Ovary (tissue), 9 donors: ENCODE measurements around the gene KRT35. TPM values are rescaled to one million over a fixed set of nuclear protein-coding genes. Genes with fewer than 3 reads are reported as not detected.

Experiments
- DNase-seq, 5 donors: peaks; one replicate each; pipeline ENCODE4 v3.0.0-alpha.2; 2019 to 2020
- H3K27ac ChIP-seq, 2 donors: fragments of 200-600 bp; one replicate each; pipeline versions ENCODE4 v1.5.1 to v1.8.0; 2019 to 2022
- H3K27me3 ChIP-seq: fragments of 200-600 bp; one replicate; pipeline ENCODE4 v1.8.0; 2022
- H3K36me3 ChIP-seq: fragments of 200-600 bp; sonication (generic); one replicate; pipeline ENCODE4 v1.5.1; 2019
- H3K4me1 ChIP-seq: one replicate; pipeline ENCODE4 v1.8.1; 2013; ENCODE audit warnings: mild to moderate bottlenecking, moderate library complexity; ENCODE audit not compliant: insufficient read depth
- H3K4me3 ChIP-seq: fragments of 200-600 bp; sonication (generic); one replicate; pipeline ENCODE4 v1.5.1; 2017
- H3K9me3 ChIP-seq, 2 donors: fragments of 200-600 bp in 1 of 2; sonication (generic) in 1 of 2; one replicate each; pipeline versions ENCODE4 v1.5.1 to v1.8.1; 2013 to 2019; ENCODE audit warnings: mild to moderate bottlenecking in 1 of 2, moderate library complexity in 1 of 2
- EP300 ChIP-seq: sonication (generic); formaldehyde crosslinking; IDR thresholded peaks from one replicate; pipeline ENCODE4 v1.6.1; 2017; ENCODE audit warnings: antibody characterized with exemption
- POLR2A ChIP-seq: fragments of 450-650 bp; IDR thresholded peaks from one replicate; pipeline ENCODE4 v1.6.1; 2017; ENCODE audit warnings: antibody characterized with exemption, mild to moderate bottlenecking, moderate library complexity
- WGBS, 3 donors: extraction: QIAGEN DNeasy Blood & Tissue Kit in 1 of 3; methylation state at CpG; one replicate each; pipeline versions ENCODE4 v1.1.5 to v1.1.7; 2013 to 2017; 5-methylcytosine and 5-hydroxymethylcytosine counted together
- intact Hi-C, 4 donors: fragments of 100-400 bp; cut with DNase I; formaldehyde crosslinking; loops; one replicate each; pipeline versions ENCODE4 v1.11.0 to v1.15.1; 2022 to 2023
- polyA plus RNA-seq, 2 donors: library from polyadenylated mRNA; stranded (reverse); fragments of 200-250 nt in 1 of 2; fragments of 350-450 nt in 1 of 2; fragmentation: Illumina TruSeq in 1 of 2; extraction: RNeasy Lipid Tissue Mini Kit (QIAGEN cat#74804) in 1 of 2; gene quantifications; one replicate each; pipeline ENCODE4 v1.2.3, GENCODE V29; 2013 to 2014
- total RNA-seq, 7 donors: library from RNA; depleted of rRNA in 2 of 7; stranded (reverse); fragments of >200 nt in 2 of 7; fragmentation: NEBNext Ultra II Directional in 3 of 7; extraction: Animal tissue kit (Norgen Biotek cat#: 25700) in 3 of 7; gene quantifications; one replicate each; pipeline versions ENCODE4 v1.1.0 to v1.2.4, GENCODE V29; 2016 to 2023
- TF ChIP-seq, protein P1 (sequence below), 3 donors: fragments of 450-650 bp in 2 of 3; fragments of 200-600 bp in 1 of 3; IDR thresholded peaks; one replicate each; pipeline versions ENCODE4 v1.5.1 to v1.8.0; 2016 to 2022; ENCODE audit warnings: antibody characterized with exemption in 3 of 3, mild to moderate bottlenecking in 1 of 3
- donor health status: DM: no; HTN: no; CAD: no; lungs with moderate emphysema.
- donor health status: DM: no; HTN: no; CAD: no.
- donor health status: Bipolar disorder and iron deficiency.
- donor health status: DM: yes; HTN: yes; CAD: no.
- donor health status: DM: no; HTN: no; CAD: no.
- donor health status: DM: yes; HTN: yes; CAD: no.

KRT35 gene
- total and polyA plus RNA-seq, 9 donors: not detected

DNA sequence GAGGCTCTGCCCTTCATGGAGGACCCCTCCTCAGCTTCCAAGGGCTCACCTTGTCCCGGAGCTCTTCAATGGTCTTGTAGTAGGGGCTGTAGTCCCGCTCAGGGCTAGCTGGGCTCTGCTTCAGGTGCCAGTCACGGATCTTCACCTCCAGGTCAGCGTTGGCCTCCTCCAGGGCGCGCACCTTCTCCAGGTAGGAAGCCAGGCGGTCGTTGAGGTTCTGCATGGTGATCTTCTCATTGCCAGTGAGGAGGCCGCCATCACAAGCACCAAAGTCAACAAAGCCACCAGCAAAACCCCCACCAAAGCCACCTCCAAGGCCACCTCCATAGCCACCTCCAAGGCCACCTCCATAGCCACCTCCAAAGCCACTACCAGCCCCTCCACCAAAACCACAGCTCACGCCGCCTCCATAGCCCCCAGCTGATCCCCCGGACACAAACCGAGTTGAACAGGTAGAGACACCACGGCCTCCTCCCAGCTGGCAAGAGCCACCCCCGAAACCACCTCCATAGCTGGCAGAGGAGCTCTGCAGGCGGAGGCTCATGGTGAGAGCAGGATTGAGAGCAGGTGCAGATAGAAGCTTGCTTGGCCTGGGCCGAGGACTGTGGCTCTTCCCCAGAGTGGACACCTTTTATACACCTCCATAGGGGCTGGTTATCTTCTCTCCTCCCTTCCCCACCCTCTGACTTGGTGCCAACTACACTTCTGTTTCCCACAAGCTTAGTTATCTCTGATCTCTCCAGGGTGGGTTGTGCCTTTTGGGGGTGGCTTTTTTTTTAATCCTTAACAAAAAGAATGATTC, 24.3 kb upstream of the KRT35 start, which contains the start of gene KRT13:
Gene KRT13, minus strand, starts transcription at position 606 of the 802 bp plus-strand sequence. Its CDS starts 62 bp downstream, at position 544.
- Histone ChIP-seq H3K9me3 (no peaks in the 10 kb centered on the region), H3K36me3 (no peaks in the 10 kb centered on the region), H3K4me3 (no peak within 1 kb of the TSS), H3K27me3 (no peaks in the 10 kb centered on the region), H3K4me1 (no peaks in the 10 kb centered on the region), H3K27ac (no peak within 1 kb of the TSS)
- intact Hi-C loops: no loop called here
- DNase-seq: no peak
- WGBS, 3 donors: 89 to 92% (median 91%) methylated on average over 17 of the region's 17 CpGs
- no peak for TF ChIP-seq POLR2A
- TF ChIP-seq, protein P1, sequence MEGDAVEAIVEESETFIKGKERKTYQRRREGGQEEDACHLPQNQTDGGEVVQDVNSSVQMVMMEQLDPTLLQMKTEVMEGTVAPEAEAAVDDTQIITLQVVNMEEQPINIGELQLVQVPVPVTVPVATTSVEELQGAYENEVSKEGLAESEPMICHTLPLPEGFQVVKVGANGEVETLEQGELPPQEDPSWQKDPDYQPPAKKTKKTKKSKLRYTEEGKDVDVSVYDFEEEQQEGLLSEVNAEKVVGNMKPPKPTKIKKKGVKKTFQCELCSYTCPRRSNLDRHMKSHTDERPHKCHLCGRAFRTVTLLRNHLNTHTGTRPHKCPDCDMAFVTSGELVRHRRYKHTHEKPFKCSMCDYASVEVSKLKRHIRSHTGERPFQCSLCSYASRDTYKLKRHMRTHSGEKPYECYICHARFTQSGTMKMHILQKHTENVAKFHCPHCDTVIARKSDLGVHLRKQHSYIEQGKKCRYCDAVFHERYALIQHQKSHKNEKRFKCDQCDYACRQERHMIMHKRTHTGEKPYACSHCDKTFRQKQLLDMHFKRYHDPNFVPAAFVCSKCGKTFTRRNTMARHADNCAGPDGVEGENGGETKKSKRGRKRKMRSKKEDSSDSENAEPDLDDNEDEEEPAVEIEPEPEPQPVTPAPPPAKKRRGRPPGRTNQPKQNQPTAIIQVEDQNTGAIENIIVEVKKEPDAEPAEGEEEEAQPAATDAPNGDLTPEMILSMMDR (IDR thresholded peaks at IDR 0.05): no peak
- no peak for TF ChIP-seq EP300

DNA sequence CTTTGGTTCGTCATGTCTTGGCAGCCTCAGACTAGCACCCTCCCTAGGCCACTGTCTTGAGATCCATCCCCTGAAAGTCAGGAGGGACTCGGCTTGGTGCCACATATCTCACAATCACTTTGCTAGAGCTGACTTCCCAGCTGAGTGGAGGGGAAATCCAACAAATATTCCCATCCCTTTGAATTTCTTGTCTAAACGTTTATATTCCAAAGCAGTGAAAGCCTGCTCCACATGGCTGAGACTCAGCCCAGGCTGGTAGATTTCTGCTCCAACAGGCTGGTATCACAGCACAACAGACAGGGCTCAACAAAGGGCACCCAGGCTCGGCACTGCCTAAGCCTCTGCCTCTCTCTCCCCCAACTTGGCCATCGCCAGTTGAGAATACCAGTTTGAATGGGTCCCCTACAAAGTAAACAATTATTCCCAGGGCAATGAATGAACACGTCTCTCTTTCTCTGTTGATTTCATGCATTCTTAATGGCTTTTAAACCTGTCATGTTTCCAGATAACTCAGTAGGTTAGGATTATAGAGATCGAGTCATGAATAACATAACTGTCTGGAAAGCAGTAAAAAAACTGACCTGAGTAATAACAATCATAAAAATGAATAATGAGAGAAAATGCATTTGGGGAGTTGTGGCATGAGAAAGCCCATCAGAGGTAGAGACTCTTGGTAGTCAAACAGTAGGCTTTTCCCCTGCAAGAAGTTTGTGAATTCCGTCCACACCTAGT, 23.5 kb upstream of the KRT35 start:
- Histone ChIP-seq H3K4me3 (no peak overlapping the region), H3K4me1 (no peaks in the 10 kb centered on the region), H3K9me3 (no peaks in the 10 kb centered on the region), H3K36me3 (no peaks in the 10 kb centered on the region), H3K27me3 (no peaks in the 10 kb centered on the region), H3K27ac (no peak overlapping the region)
- no peak for DNase-seq
- no peak for TF ChIP-seq POLR2A
- no peak for TF ChIP-seq EP300
- TF ChIP-seq, protein P1 (IDR thresholded peaks at IDR 0.05): no peak
- 62 to 79% (median 77%) methylated on average over 8 of the region's 8 CpGs for WGBS, 3 donors
- intact Hi-C loops: no loop called here

DNA sequence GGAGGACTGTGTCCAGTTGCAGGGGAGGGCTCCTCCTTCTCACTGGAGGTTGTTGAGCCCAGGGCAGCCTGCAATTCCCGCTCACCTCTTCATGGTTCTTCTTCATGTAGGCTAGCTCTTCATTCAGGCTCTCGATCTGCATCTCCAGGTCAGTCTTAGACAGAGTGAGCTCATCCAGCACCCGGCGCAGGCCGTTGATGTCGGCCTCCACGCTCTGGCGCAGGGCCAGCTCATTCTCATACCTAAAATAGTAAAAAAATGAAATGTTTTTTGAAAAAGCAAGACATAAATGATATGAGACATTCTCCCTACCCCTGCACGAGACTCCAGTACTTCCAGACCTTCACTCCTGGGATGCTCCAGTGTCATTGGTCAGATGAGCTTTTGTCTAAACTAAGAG, 22.3 kb upstream of the KRT35 start:
- H3K9me3 ChIP-seq: no peaks in the 10 kb centered on the region
- no peaks in the 10 kb centered on the region for H3K36me3 ChIP-seq
- DNase-seq: no peak
- 44 to 67% (median 55%) methylated on average over 9 of the region's 9 CpGs for WGBS, 3 donors
- intact Hi-C loops: no loop called here
- H3K4me3 ChIP-seq: no peak overlapping the region
- no peaks in the 10 kb centered on the region for H3K27me3 ChIP-seq
- no peak overlapping the region for H3K27ac ChIP-seq
- TF ChIP-seq, protein P1 (IDR thresholded peaks at IDR 0.05): no peak
- TF ChIP-seq EP300 (no peak), POLR2A (no peak)
- no peaks in the 10 kb centered on the region for H3K4me1 ChIP-seq

DNA sequence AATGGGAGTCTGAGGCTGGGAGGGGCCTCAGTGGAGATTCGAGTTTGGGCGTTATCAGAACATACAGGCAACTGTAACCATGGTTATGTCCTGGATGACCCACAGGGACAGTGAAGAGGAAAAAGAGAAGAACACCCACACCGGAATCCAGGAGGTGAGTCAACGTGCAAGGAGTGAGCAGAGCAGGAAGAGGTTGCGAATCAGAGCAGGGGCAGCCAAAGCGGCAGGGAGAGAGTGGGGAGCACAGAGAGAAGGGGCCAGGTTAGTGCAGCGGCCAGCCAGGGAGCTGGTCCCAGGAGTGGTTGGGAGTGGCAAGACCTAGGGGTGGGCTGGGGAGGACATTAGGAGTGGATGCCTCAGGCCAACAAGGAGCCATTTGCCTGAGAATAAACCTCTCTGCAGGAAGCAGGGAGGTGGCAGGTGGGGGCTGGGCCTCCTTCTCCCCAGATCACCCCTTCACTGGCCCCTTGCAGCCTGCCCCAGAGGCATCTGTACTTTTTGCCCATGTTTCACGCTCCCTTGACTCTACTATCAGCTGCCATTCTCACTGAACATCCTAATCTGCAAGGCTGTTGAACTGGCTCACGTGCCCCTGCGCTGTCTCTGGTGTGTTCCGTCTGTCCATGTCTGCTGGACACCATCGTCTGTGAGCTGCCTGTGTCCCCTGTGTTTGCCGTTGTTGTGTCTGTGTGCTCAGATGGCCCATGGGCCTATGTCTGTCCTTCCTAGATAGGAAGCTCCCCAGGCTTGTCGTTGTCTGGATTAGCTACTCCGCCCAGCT, 19.4 kb upstream of the KRT35 start:
- H3K27ac ChIP-seq: no peak overlapping the region
- no peaks in the 10 kb centered on the region for H3K9me3 ChIP-seq
- H3K4me3 ChIP-seq: no peak overlapping the region
- intact Hi-C loops: no loop called here
- no peak for DNase-seq
- H3K36me3 ChIP-seq: no peaks in the 10 kb centered on the region
- peaks cover 3% of the 10 kb centered on the region for H3K4me1 ChIP-seq
- no peak for TF ChIP-seq EP300
- TF ChIP-seq, protein P1 (IDR thresholded peaks at IDR 0.05): no peak
- TF ChIP-seq POLR2A: no peak
- WGBS, 3 donors: 77 to 79% (median 79%) methylated on average over 15 of the region's 15 CpGs
- H3K27me3 ChIP-seq: no peaks in the 10 kb centered on the region
